B cell (primary cell): ENCODE measurements around the gene CERS5. TPM values are rescaled to one million over a fixed set of nuclear protein-coding genes. Genes with fewer than 3 reads are reported as not detected.

Experiments used
- ATAC-seq: fragments of 200-7000 bp; cut with Tn5 transposase; one replicate; pipeline ENCODE4 v1.10.0; 2021; ENCODE audit warnings: low read depth, mild to moderate bottlenecking, moderate number of reproducible peaks, moderate library complexity
- CTCF ChIA-PET: fragments of 350-600 bp; sonication (Branson Sonifier 250); formaldehyde crosslinking; loops from one replicate; lab custom pipeline; 2021; ENCODE audit warnings: antibody characterized with exemption, inconsistent platforms; lab: Charles Lee
- POLR2A ChIA-PET: fragments of 350-600 bp; sonication (Branson Sonifier 250); formaldehyde crosslinking; loops from one replicate; lab custom pipeline; 2021; ENCODE audit warnings: antibody characterized with exemption; lab: Charles Lee
- DNase-seq: peaks from one replicate; pipeline ENCODE4 v3.0.0; 2013
- H2AFZ ChIP-seq: 2 replicates; pipeline ENCODE4 v1.6.1; 2012; ENCODE audit warnings: mild to moderate bottlenecking, low read depth, low read length; ENCODE audit not compliant: insufficient read depth, poor library complexity, severe bottlenecking
- H3K27ac ChIP-seq, 2 donors: 1 replicate in 1 of 2; 2 replicates in 1 of 2; pipeline ENCODE4 v1.5.1; 2012 to 2013; ENCODE audit warnings: low read length in 2 of 2, mild to moderate bottlenecking in 2 of 2, moderate library complexity in 1 of 2
- H3K27me3 ChIP-seq, 4 experiments: fragments of 200-600 bp in 1 of 4; sonication (generic) in 1 of 4; replicated peaks in 1 of 4; 1 replicate in 2 of 4; 2 replicates in 2 of 4; pipeline versions ENCODE4 v1.6.1 to v1.7.0; 2013 to 2016; ENCODE audit warnings: low read length in 3 of 4, mild to moderate bottlenecking in 2 of 4, mixed read lengths in 1 of 4, moderate library complexity in 1 of 4; ENCODE audit not compliant: insufficient read depth in 4 of 4, control insufficient read depth in 3 of 4; ENCODE audit errors: control extremely low read depth in 1 of 4
- H3K36me3 ChIP-seq, 2 experiments: replicated peaks in 1 of 2; 1 replicate in 1 of 2; 2 replicates in 1 of 2; pipeline versions ENCODE4 v1.6.1 to v1.7.1; 2013; ENCODE audit warnings: low read length in 1 of 2; ENCODE audit not compliant: insufficient read depth in 2 of 2, control insufficient read depth in 1 of 2; ENCODE audit errors: control extremely low read depth in 1 of 2, extremely low read depth in 1 of 2
- H3K4me1 ChIP-seq, 2 donors: fragments of 200-600 bp in 1 of 2; sonication (generic) in 1 of 2; 1 replicate in 1 of 2; 2 replicates in 1 of 2; pipeline versions ENCODE4 v1.5.1 to v1.6.1; 2013 to 2017; ENCODE audit warnings: low read length in 2 of 2; ENCODE audit not compliant: control insufficient read depth in 2 of 2, insufficient read depth in 2 of 2
- H3K4me2 ChIP-seq: replicated peaks from 2 replicates; pipeline ENCODE3; 2012; ENCODE audit warnings: mild to moderate bottlenecking, low read depth, low read length; ENCODE audit not compliant: poor library complexity, severe bottlenecking
- H3K4me3 ChIP-seq, 5 experiments: fragments of 200-600 bp in 1 of 5; sonication (generic) in 1 of 5; 1 replicate in 3 of 5; 2 replicates in 2 of 5; pipeline versions ENCODE4 v1.5.1 to v1.7.0; 2011 to 2016; ENCODE audit warnings: low read length in 4 of 5, mild to moderate bottlenecking in 4 of 5, low read depth in 2 of 5, control low read depth in 1 of 5, moderate library complexity in 1 of 5; ENCODE audit not compliant: insufficient read depth in 1 of 5; ENCODE audit errors: control extremely low read depth in 1 of 5, extremely low read depth in 1 of 5
- H3K79me2 ChIP-seq: fragments of 200-600 bp; sonication (generic); one replicate; pipeline ENCODE4 v1.6.0; 2016; ENCODE audit warnings: low read length; ENCODE audit not compliant: control insufficient read depth, insufficient read depth
- H3K9ac ChIP-seq: fragments of 200-600 bp; sonication (generic); 2 replicates; pipeline ENCODE4 v1.6.1; 2017; ENCODE audit warnings: mild to moderate bottlenecking, low read length, moderate library complexity
- H3K9me3 ChIP-seq, 3 donors: one replicate each; pipeline versions ENCODE4 v1.6.1 to v1.7.1; 2013; ENCODE audit warnings: low read length in 2 of 3; ENCODE audit not compliant: control insufficient read depth in 2 of 3, insufficient read depth in 1 of 3; ENCODE audit errors: control extremely low read depth in 1 of 3
- H4K20me1 ChIP-seq: 2 replicates; pipeline ENCODE4 v1.6.0; 2012; ENCODE audit warnings: mild to moderate bottlenecking, low read length; ENCODE audit not compliant: insufficient read depth, control insufficient read depth, poor library complexity, severe bottlenecking
- H3K27ac Mint-ChIP-seq: one replicate; pipeline ENCODE4 v1.8.0; 2021; ENCODE audit warnings: mixed read lengths
- H3K27me3 Mint-ChIP-seq: one replicate; pipeline ENCODE4 v1.8.0; 2021; ENCODE audit warnings: mixed read lengths
- H3K4me1 Mint-ChIP-seq: one replicate; pipeline ENCODE4 v1.8.0; 2021; ENCODE audit warnings: mixed read lengths
- H3K4me3 Mint-ChIP-seq: one replicate; pipeline ENCODE4 v1.8.0; 2021; ENCODE audit warnings: mixed read lengths
- H3K9me3 Mint-ChIP-seq: one replicate; pipeline ENCODE4 v1.8.0; 2022; ENCODE audit warnings: mixed read lengths; ENCODE audit not compliant: insufficient read depth
- EZH2 ChIP-seq: IDR thresholded peaks from 2 replicates; pipeline ENCODE4 v1.6.1; 2012; ENCODE audit warnings: borderline replicate concordance, low read depth, mild to moderate bottlenecking, moderate library complexity, low read length; ENCODE audit not compliant: insufficient read depth, poor library complexity, severe bottlenecking
- WGBS: methylation state at CpG from one replicate; pipeline ENCODE4 v1.1.5; 2013; ENCODE audit warnings: missing lambda C conversion rate; ENCODE audit not compliant: insufficient coverage; 5-methylcytosine and 5-hydroxymethylcytosine counted together
- intact Hi-C: fragments of 100-400 bp; cut with micrococcal nuclease; formaldehyde crosslinking; loops from one replicate; pipeline ENCODE4 v1.10.0; 2022
- polyA plus RNA-seq: library from polyadenylated mRNA; depleted of rRNA; stranded (reverse); fragments of >200 nt; gene quantifications from 2 replicates; pipeline ENCODE4 v1.2.3, GENCODE V29; 2012
- total RNA-seq, 2 donors: library from RNA; stranded (reverse); fragments of 120-200 nt in 1 of 2; gene quantifications; 1 replicate in 1 of 2; 2 replicates in 1 of 2; pipeline versions ENCODE4 v1.2.3 to v1.2.4, GENCODE V29; 2013 to 2022
- TF ChIP-seq, protein P1 (sequence below): fragments of 200-600 bp; IDR thresholded peaks from one replicate; pipeline ENCODE4 v1.8.0; 2022; ENCODE audit warnings: antibody characterized with exemption, mild to moderate bottlenecking

CERS5 gene
- total and polyA plus RNA-seq, 2 donors (not counting 1 experiment from before 2014, with no cell fraction given) = 32.3 to 72.0 TPM

DNA sequence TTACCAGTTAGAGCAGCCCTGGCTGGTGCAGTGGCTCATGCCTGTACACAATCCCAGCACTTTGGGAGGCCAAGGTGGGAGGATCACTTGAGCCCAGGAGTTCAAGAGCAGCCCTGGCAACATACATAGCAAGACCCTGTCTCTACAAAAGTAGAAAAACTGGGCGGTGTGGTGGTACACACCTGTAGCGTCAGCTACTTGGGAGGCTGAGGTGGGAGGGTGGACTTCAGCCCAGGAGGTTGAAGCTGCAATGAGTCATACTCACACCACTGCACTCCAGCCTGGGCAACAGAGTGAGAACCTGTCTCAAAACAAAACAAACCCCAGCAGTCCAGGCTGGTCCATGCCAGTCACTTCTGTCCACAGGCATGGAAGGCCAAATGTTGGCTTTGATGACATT is 47.8 kb downstream of the CERS5 start:
- ChIA-PET CTCF (interaction anchor here (0.7 to 1.4 kb wide), 2 partner anchors 13 to 30 kb away, joined by 3 read pairs; no protein-coding TSS in a partner anchor), POLR2A (no interaction called here)
- intact Hi-C loops = no loop called here
- TF ChIP-seq EZH2 = no peak
- TF ChIP-seq, protein P1, sequence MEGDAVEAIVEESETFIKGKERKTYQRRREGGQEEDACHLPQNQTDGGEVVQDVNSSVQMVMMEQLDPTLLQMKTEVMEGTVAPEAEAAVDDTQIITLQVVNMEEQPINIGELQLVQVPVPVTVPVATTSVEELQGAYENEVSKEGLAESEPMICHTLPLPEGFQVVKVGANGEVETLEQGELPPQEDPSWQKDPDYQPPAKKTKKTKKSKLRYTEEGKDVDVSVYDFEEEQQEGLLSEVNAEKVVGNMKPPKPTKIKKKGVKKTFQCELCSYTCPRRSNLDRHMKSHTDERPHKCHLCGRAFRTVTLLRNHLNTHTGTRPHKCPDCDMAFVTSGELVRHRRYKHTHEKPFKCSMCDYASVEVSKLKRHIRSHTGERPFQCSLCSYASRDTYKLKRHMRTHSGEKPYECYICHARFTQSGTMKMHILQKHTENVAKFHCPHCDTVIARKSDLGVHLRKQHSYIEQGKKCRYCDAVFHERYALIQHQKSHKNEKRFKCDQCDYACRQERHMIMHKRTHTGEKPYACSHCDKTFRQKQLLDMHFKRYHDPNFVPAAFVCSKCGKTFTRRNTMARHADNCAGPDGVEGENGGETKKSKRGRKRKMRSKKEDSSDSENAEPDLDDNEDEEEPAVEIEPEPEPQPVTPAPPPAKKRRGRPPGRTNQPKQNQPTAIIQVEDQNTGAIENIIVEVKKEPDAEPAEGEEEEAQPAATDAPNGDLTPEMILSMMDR = no peak
- Histone ChIP-seq H3K27me3 (no peaks in the 10 kb centered on the region), H4K20me1 (peaks cover 85% of the 10 kb centered on the region), H3K4me3 (no peak overlapping the region), H3K9ac (no peak overlapping the region), H3K36me3 (peaks cover 2 to 55% of the 10 kb centered on the region in 2 experiments), H3K9me3 (no peaks in the 10 kb centered on the region), H3K79me2 (peaks cover 99% of the 10 kb centered on the region), H3K27ac (no peak overlapping the region), H3K4me1 (peaks cover 0 to 13% of the 10 kb centered on the region in 2 donors), H3K4me2 (no peak overlapping the region), H2AFZ (no peak overlapping the region)
- Mint-ChIP-seq H3K27me3 (no peaks in the 10 kb centered on the region), H3K4me3 (no peak overlapping the region), H3K4me1 (peaks cover 28% of the 10 kb centered on the region), H3K9me3 (no peaks in the 10 kb centered on the region), H3K27ac (no peak overlapping the region)
- no peak for ATAC-seq
- WGBS = 100% methylated on average over 2 of the region's 2 CpGs
- no peak for DNase-seq

- H3K4me2 ChIP-seq = no peak overlapping the region
- CTCF ChIA-PET = interaction anchor here (0.8 to 1.0 kb wide), 3 partner anchors 9 to 32 kb away, joined by 3 to 5 read pairs (median 3); partner anchors contain the start of gene SMARCD1
- peaks cover 6 to 30% of the 10 kb centered on the region in 2 donors for H3K4me1 ChIP-seq
- TF ChIP-seq, protein P1 = no peak
- no peak for TF ChIP-seq EZH2
- peaks cover 73% of the 10 kb centered on the region for H4K20me1 ChIP-seq
- peaks cover 2 to 36% of the 10 kb centered on the region in 2 experiments for H3K36me3 ChIP-seq
- H2AFZ ChIP-seq = no peak overlapping the region
- ATAC-seq (no peak), DNase-seq (no peak)
- WGBS = 93% methylated on average over 6 of the region's 6 CpGs
- no peak overlapping the region for H3K27ac Mint-ChIP-seq
- H3K27me3 Mint-ChIP-seq = no peaks in the 10 kb centered on the region
- H3K27me3 ChIP-seq = no peaks in the 10 kb centered on the region
- peaks cover 94% of the 10 kb centered on the region for H3K79me2 ChIP-seq
- H3K27ac ChIP-seq = no peak overlapping the region
- H3K9ac ChIP-seq = no peak overlapping the region
- H3K4me3 Mint-ChIP-seq = no peak overlapping the region
- no peak overlapping the region for H3K4me3 ChIP-seq
- H3K4me1 Mint-ChIP-seq = peaks cover 40% of the 10 kb centered on the region
- intact Hi-C loops = no loop called here
- POLR2A ChIA-PET = interaction anchor here (0.7 kb wide), 1 partner anchor 8 kb away, joined by 3 read pairs; no protein-coding TSS in a partner anchor
- no peaks in the 10 kb centered on the region for H3K9me3 ChIP-seq
- no peaks in the 10 kb centered on the region for H3K9me3 Mint-ChIP-seq
Observed at GRCh38 chr12:50117057-50117622, 50.0 kb downstream of the CERS5 start.
